GM19463 (cell line): ENCODE measurements around the gene SHISA6.

Experiments
- ATAC-seq: cut with Tn5 transposase; IDR thresholded peaks from one replicate; pipeline ENCODE4 v1.9.1; 2021; ENCODE audit warnings: mild to moderate bottlenecking, moderate library complexity; ENCODE audit not compliant: unreplicated experiment

The SHISA6 gene

GRCh38 chr17:11438673-11439072, 197.7 kb downstream of the SHISA6 start:
- no peak for ATAC-seq

- ATAC-seq, result no peak
Observed at GRCh38 chr17:11441004-11441403, 200.0 kb downstream of the SHISA6 start.

DNA sequence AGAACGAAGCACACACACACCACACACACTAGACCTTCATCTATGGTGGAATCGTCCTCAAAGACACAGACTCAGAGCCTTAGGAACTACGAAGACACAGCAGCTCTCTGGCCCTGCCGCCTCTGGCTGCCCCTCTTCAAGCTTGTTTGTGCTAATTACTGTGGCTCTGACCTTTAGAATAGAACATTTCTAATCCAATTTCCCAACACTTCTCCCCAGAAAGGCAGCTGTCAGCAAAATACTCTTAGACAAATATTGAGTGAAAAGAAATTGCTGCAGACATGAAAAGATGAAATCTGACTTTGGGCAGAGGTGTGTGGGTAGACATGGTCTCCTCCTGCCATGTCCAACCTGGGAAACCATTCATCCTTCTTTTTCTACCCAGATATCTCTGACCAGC, 205.3 kb downstream of the SHISA6 start:
- ATAC-seq, result no peak

DNA sequence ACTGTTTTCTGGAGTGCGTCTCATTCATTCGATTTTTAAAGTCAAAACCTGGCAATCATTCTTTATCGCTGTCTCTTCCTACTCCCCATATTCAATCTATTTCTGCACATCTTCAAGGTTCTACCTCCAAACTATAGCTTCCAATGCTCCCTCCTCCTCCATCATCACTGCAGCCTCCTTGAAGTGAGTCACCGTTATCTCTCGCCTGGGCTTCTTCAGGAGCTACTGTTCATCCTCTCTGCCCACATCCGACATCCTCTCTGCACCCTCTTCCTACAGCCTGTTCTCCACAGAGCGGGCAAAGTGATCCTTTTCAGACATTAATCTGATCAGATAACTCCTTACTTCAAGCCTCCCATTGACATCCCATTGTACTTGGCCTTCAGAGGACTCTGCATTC, 213.1 kb downstream of the SHISA6 start:
- no peak for ATAC-seq

DNA sequence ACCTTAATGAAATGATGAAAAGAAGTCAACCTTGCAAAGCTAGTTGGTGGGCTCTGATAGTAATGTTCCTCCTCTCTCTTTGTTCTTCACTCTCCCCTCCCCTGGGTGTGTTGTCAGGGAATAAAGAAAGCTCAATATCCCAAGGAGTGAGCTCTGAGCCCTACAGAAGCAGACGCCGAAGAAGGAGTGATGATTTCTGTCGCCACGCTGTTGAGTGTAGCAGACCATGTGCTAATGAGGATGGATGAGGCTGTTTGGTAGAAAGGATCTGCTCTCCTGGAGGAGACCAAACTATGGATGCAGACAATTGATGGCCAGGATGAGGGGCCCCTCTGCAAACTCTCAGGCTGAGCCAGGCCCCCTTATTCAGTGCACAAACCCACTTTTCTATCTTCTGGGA, 217.3 kb downstream of the SHISA6 start:
- no peak for ATAC-seq

GRCh38 chr17:11459861-11460331, 218.9 kb downstream of the SHISA6 start:
- ATAC-seq, result no peak

DNA sequence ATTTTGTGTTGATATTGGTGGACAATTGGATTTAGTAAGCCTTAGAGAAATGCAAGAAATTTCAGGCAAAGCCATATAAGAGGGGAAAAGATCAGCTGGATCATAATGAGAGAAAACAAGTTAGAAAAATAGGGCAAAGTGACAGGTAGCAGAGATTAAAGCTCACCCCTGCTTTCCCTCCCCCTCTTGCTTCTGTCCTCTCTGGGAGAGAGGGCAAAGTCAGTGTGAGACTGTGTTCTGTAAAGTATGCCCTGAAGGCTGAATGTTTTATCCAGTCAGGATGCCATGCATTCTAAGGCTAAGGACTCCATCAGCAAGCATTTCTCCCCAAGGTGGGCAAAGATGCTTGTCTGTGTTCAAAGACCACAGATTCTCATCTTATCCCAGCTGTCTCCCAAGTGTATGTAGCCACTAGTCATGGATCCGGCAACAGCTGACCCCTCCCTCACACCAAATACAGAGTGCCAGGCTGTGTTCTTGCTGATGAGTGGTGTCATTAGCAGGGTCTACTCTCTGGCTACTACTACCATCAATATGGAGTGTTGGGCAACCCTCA, 221.1 kb downstream of the SHISA6 start:
- ATAC-seq, result no peak

DNA sequence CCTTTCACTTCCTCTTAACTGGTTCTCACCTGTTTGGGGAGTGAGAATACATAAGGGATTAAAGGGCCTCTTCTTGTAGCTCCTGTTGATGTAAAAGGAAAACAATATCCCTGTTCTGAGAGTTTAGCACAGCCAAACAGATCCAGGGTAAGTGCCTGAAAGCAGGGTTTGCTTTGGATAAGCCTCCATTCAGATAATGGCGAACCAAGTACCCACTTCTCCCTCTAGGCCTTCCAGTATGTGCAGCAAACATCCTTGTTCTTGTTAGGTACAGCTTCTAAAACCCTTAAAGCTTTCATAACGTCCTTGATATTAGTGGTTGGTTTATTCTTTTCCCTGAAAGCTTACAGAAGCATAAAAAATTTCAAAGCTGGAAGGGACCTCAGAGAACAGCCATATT, 226.6 kb downstream of the SHISA6 start:
- ATAC-seq, result no peak

- ATAC-seq, result no peak
Observed at GRCh38 chr17:11485336-11486100, 244.5 kb downstream of the SHISA6 start.

GRCh38 chr17:11486101-11486867, 245.3 kb downstream of the SHISA6 start:
- no peak for ATAC-seq

GRCh38 chr17:11486868-11487310, 245.9 kb downstream of the SHISA6 start:
- no peak for ATAC-seq

DNA sequence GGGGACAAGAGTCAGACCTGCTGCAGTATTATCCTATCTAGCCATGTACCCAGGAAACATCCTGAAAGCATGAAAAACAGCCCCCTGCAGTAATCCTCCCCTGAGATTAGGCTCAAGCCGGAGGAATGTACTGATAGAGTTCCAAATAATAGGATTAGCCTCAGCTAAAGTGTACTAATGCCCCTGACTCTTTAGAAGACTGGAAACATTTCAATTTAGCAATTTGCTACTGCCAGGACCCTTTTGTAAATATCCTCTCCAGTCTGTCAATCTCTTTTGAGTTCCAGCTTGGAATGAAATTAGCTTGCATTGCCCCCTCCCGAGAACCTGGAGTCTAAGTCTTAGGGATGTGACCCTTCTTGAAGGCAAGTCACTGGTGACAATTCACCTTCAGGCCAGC, 246.5 kb downstream of the SHISA6 start:
- no peak for ATAC-seq

- ATAC-seq, result no peak
Observed at GRCh38 chr17:11488407-11488806, 247.4 kb downstream of the SHISA6 start.

DNA sequence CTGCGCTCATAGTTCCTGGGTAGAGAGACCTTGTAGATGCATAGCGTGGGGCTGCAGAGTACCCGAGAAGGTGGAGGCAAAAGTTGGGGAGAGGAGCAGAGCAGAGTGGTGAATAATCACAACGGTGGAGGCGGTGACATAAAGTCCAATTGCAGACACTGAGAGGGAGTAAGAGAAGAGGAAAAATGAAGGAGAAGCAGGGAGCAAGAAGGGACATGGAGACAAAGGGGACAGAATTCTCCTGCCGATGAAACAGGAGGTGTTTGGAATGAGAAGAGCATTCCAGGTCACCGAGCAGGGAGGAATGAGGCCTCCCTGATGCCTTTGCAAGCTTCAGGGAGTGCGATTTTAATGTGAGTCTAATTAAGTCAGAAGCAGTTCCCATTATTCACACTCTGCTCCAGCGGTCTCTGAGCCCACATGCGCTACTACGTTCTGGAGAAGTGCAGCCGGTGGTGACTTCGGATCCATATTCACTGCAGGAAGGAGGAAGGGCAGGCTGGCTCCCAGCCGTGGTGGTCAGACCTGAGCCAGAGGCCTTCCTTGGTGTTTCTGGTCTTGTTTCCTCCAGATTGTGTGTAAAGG, 249.2 kb downstream of the SHISA6 start:
- ATAC-seq, result no peak

DNA sequence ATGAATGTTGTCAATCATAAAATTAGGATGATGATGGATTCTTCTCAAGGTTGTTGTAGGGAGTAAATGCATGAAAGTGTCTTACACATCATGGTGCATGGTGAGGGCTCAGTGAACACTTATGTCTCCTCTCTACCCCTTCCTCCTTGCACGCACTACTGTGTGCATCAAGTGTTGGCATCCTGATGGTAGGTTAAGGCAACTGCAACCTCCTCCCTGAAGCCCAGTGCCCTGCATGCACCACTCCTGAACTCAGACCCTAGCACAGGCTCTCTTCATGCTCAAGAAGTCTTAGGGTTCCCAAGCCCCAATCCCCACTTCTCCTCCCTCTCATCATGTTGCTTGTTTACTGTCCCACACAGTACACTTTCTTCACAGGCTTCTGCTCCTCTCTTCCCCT, 251.5 kb downstream of the SHISA6 start:
- ATAC-seq, result no peak

GRCh38 chr17:11493936-11494335, 252.9 kb downstream of the SHISA6 start:
- no peak for ATAC-seq

DNA sequence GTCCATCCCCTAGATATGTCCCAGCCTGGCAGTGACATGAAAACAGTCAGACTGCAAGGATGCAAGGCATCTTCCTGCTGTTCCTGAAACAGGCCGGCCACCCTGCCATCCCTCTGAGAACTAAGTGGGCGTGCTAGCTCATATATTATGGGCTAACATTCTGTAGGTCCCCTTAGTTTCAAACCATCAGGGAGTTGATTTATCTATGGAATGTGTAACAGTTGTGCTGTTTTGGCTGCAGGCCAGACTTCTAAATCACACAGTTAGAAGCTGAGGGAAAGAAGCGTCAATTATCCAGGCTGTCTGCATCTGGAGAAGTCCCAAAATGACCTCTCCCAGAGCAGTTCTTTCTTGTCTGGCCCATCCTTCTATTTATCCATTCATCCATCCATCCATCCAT, 254.6 kb downstream of the SHISA6 start:
- no peak for ATAC-seq

GRCh38 chr17:11499881-11500280, 258.9 kb downstream of the SHISA6 start:
- ATAC-seq, result no peak

DNA sequence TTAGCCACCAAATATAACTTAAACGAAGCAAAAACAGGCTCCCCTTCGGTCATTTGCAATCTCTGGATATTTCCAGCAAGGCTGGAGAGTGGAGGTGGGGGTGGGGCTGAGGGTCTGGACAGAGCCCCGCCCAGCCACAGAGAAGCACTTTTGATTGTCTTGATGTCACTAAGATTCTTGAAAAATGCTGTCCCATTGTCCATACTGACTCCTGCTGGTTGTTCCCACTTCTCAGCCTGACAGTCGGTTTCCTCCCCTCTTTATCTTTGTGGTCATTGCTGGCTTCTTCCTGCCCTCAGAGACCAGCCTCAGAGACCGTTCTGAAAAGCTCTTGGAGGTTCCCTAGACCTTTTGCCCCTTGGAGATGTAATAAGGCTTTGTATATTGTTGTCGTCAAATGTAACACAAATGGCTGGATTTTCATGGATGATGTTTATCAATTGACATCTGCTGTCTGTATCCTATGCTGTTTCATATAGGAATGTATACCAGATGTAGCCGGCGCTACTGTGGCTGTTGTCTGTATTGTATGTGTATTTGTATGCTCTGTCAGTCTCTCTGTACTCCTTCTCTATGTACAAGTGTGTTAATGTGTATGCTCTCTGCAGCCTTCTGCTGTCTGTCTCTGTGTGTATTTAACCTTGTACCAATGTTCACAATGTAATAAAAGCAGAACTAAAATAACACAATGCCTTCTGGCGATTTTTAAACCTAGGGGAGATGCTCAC, 262.5 kb downstream of the SHISA6 start:
- ATAC-seq, result no peak

DNA sequence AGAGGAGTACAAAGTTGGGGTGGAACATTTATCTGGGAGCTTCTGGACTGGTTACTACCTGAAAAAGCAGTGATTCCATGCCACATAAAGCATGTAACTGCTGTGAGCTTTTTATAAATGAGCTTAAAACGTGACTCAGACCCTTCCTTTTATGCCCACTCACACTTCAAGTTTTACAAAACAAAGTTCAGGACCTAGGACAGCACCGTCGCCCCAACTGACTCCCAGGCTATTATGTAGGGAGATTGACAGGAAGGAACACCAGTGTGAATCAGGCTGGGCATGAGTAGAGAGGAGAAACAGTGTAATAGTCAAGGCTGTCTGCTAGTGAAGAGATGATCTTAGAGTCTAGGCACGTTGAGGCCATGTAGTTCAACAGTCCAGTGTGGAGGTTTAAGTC, 265.6 kb downstream of the SHISA6 start:
- no peak for ATAC-seq

DNA sequence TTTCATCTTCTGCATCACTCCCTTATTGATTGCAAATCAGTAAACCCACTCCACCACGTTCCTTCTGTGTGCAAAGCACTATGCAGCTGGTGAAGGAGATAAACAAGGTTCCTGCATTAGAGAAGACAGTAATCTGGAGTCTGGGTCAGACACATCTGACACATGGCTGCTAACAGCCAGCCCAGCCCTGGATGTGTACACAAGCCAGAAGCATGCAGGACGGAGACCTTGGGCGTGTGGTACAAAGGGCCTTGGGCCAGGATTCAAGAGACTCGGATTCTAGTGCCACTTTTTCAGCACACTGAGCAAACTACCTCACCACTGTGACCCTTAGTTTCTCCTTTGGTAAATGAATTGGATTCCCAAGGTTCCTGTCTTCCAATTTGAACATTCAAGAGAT, 270.7 kb downstream of the SHISA6 start:
- ATAC-seq, result no peak
